B cell (primary cell): ENCODE data around the gene PRDM2.

Experiments used
- EZH2 ChIP-seq: IDR thresholded peaks from 2 replicates; pipeline ENCODE4 v1.6.1; 2012; ENCODE audit warnings: borderline replicate concordance, low read depth, mild to moderate bottlenecking, moderate library complexity, low read length; ENCODE audit not compliant: insufficient read depth, poor library complexity, severe bottlenecking
- TF ChIP-seq, protein P1 (sequence below): fragments of 200-600 bp; IDR thresholded peaks from one replicate; pipeline ENCODE4 v1.8.0; 2022; ENCODE audit warnings: antibody characterized with exemption, mild to moderate bottlenecking

DNA sequence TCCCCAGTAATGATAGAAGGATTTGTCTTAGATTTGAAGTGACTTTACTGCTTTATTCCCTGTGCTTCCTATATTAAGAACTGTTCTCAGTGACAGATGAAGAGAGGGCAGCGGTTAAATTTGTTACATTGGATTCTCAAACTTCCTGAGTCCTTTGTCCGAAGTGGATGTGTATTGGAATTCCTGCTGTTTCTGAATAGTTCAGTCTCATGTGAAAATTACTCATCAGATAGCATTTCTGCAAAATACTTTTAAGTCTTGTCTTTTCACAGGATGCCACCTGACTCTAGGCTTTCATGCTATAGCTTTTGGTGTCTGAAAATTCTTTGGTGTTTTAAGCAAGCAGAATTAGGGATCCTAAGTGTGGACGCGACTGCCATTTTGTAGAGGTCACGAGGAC, 83.6 kb downstream of the PRDM2 start:
- TF ChIP-seq, protein P1, sequence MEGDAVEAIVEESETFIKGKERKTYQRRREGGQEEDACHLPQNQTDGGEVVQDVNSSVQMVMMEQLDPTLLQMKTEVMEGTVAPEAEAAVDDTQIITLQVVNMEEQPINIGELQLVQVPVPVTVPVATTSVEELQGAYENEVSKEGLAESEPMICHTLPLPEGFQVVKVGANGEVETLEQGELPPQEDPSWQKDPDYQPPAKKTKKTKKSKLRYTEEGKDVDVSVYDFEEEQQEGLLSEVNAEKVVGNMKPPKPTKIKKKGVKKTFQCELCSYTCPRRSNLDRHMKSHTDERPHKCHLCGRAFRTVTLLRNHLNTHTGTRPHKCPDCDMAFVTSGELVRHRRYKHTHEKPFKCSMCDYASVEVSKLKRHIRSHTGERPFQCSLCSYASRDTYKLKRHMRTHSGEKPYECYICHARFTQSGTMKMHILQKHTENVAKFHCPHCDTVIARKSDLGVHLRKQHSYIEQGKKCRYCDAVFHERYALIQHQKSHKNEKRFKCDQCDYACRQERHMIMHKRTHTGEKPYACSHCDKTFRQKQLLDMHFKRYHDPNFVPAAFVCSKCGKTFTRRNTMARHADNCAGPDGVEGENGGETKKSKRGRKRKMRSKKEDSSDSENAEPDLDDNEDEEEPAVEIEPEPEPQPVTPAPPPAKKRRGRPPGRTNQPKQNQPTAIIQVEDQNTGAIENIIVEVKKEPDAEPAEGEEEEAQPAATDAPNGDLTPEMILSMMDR, result no peak
- TF ChIP-seq EZH2, result no peak
